ENCODE data around the gene BTNL2.

The BTNL2 gene

GRCh38 chr6:32413427-32414047 is 6.6 kb upstream of the BTNL2 start:
- peak; percentile 2 for DNase-seq

DNA sequence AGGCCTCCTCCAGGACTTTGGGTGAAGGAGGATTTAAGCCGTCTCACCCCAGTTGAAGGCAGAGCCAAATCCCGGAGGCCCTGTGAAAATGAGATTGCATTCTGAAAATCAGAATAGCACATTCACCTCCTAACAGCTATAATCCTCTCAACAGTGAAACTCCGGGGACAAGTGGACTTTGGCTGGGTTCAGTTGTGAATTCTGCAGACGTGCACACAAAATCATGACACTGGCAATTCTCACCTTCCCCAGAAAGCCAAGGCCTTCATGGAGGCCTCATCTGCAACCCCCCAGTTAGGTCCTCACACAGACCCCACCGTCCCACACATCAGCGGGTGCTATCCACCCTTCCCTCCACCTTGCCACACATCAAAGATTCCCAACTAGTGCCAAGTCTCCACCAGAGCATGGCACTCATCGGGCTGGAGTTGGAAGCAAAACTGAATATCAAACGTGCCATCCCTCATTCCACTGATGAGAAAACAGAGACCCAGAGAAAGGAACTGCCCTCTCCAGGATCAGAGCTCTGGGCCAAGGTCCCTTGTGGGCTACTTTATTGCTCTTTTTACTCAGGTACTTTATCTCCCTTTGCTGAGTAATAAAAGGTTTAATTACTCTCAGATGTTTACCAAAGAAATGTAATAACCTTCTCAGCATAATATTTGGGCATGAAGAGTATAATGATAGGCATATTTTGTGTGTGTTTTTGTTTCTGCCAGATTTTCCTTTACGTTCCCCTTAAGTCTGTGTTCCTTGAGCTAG is 4.8 kb upstream of the BTNL2 start:
- DNase-seq: no peak

GRCh38 chr6:32410906-32411305 is 3.9 kb upstream of the BTNL2 start:
- no peak for DNase-seq

GRCh38 chr6:32406197-32406596 is 784 bp downstream of the BTNL2 start:
- no peak for DNase-seq

GRCh38 chr6:32405656-32406055 is 1.3 kb downstream of the BTNL2 start:
- DNase-seq: no peak

- DNase-seq: no peak
Measured at GRCh38 chr6:32402812-32403211, 4.2 kb downstream of the BTNL2 start.

- no peak for DNase-seq
Measured at GRCh38 chr6:32401284-32401963, 5.6 kb downstream of the BTNL2 start.

- DNase-seq: no peak
Measured at GRCh38 chr6:32397252-32397920, 9.6 kb downstream of the BTNL2 start.

GRCh38 chr6:32396028-32396427 is 11.0 kb downstream of the BTNL2 start:
- no peak for DNase-seq

GRCh38 chr6:32393665-32394420 is 13.1 kb downstream of the BTNL2 start:
- DNase-seq: no peak

GRCh38 chr6:32391505-32391904 is 15.5 kb downstream of the BTNL2 start:
- no peak for DNase-seq

GRCh38 chr6:32387589-32388340 is 19.2 kb downstream of the BTNL2 start:
- DNase-seq: no peak

GRCh38 chr6:32386040-32386439 is 20.9 kb downstream of the BTNL2 start:
- DNase-seq: no peak

DNA sequence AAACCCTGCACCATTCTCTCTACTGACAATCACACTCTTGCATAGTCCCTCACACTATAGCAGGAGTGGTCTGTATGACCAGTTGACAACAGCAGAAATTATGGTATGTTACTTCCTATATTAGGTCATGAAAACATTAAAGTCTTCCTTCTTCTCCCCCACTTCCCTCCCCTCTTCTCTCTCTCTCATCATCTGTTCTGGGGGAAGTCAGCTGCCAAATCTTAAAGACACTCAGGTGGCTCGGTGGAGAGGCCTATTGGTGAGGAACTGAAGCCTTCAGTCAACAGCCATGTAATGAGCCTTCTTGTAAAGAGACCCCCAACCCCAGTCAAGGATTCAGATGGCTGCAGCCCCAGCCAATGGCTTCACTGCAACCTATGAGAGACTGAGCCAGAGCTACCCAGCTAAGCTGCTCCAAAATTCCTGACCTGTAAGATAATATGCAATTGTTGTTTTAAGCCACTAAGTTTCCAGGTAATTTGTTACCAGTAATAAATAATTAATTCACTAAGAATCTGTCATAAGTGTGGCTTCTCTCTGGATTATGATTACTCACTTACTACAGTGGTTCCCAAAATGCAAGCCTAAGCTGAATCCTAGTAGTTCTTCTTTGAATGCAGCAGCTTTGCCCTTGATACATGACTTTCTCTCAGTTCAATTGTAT is 24.1 kb downstream of the BTNL2 start:
- DNase-seq: no peak

DNA sequence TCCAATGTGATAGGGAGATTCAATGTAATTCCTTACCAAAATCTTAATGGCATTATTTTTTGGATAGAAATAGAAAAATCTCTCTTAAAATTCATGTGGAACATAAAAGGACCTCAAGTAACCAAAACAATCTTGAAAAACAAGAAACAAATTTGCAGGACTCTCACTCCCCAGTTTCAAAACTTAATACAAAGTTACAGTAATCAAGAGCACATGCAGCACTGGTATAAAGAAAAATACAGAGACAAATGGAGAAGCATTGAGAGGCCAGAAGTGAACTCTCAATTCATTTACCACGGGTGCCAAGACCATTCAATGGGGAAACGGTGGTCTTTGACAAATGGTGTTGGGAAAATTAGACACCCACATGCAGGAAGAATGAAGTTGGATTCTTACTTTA is 27.4 kb downstream of the BTNL2 start:
- no peak for DNase-seq

DNA sequence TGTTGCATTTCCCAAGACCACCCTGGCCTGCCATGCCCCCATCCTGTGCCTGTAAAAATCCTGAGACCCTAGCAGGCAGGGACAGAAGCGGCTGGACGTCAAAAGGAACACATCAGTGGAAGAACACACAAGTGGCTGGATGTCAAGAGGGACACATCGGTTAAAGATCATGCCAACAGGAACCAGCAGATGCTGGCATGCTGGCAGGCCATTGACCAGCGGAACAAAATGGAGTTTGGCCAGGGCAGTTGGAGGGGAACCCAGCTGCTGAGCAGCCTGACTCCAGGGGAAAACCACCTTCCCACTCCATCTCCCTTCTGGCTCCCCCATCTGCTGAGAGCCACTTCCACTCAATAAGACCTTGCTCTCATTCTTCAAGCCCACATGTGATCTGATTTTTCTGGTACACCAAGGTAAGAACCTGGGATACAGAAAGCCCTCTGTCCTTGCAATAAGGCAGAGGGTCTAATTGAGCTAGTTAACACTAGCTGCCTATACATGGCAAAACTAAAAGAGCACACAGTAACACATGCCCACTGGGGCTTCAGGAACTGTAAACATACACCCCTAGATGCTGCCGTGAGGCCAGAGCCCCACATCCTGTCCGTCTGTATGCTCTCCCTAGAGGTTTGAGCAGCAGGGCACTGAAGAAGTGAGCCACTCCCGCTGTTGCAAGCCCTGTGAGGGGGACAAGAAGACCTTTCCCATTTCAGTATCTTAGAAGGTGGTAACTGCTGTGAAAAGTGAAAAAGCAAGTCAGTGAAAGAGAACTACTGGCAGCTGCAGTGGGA is 31.0 kb downstream of the BTNL2 start:
- no peak for DNase-seq

GRCh38 chr6:32371803-32372202 is 35.2 kb downstream of the BTNL2 start, which contains the start of gene TSBP1:
TSBP1 (minus strand) TSS chr6:32371903; CDS start chr6:32371706, 197 bp downstream.
- DNase-seq: no peak

GRCh38 chr6:32371229-32371628 is 35.8 kb downstream of the BTNL2 start:
- no peak for DNase-seq

DNA sequence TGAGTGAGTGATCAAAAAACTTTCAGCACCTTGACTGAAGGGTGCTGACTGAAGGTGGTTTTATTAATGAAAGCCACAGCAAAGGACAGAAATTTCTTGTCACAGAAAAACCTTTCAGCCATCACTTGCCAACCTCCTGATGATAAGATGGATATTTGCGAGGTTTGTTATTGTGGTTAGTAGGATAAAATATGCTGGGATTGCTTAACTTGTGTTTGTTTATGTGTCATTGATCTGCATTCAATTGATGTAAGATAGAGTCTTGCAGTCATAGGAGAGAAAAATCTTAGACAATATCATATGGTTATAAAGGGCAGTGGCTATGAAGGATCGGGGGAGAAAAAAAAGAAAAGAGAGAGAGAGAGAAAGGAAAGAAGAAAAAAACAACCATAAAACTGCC is 36.5 kb downstream of the BTNL2 start:
- DNase-seq: no peak

- no peak for DNase-seq
Measured at GRCh38 chr6:32369660-32370059, 37.3 kb downstream of the BTNL2 start.

- DNase-seq: no peak
Measured at GRCh38 chr6:32367644-32368043, 39.3 kb downstream of the BTNL2 start.

Data from NCI-H2107 (cell line).